RWPE2 (cell line): ENCODE data around the gene LSM10.

Experiments used
- ATAC-seq: fragments of 200-7000 bp; cut with Tn5 transposase; 3 replicates; pipeline ENCODE4 v1.9.1; 2021; ENCODE audit warnings: low read depth
- DNase-seq: peaks from one replicate; pipeline ENCODE4 v3.0.0-alpha.2; 2020; ENCODE audit warnings: low spot score
- H3K27ac ChIP-seq: fragments of 450-650 bp; 2 replicates; pipeline ENCODE4 v1.5.1; 2017; ENCODE audit warnings: mild to moderate bottlenecking; ENCODE audit not compliant: poor library complexity, severe bottlenecking
- H3K27me3 ChIP-seq: fragments of 250-450 bp; sonication (Bioruptor Pico); 2 replicates; pipeline ENCODE4 v1.5.1; 2021; ENCODE audit warnings: mild to moderate bottlenecking, moderate library complexity; ENCODE audit not compliant: insufficient read depth, poor library complexity, severe bottlenecking
- H3K36me3 ChIP-seq: fragments of 250-450 bp; sonication (Bioruptor Pico); 2 replicates; pipeline ENCODE4 v1.5.1; 2020; ENCODE audit warnings: low read depth, mild to moderate bottlenecking, moderate library complexity
- H3K4me1 ChIP-seq: fragments of 250-450 bp; sonication (Bioruptor Pico); 2 replicates; pipeline ENCODE4 v1.5.1; 2021; ENCODE audit warnings: mild to moderate bottlenecking, moderate library complexity; ENCODE audit not compliant: insufficient read depth, poor library complexity, severe bottlenecking
- H3K4me3 ChIP-seq: fragments of 250-450 bp; sonication (Bioruptor Pico); 2 replicates; pipeline ENCODE4 v1.5.1; 2021; ENCODE audit warnings: mild to moderate bottlenecking, moderate library complexity; ENCODE audit not compliant: severe bottlenecking
- H3K9me3 ChIP-seq: fragments of 250-450 bp; sonication (Bioruptor Pico); 2 replicates; pipeline ENCODE4 v1.5.1; 2021; ENCODE audit warnings: mild to moderate bottlenecking, moderate library complexity; ENCODE audit not compliant: severe bottlenecking
- CTCF ChIP-seq: fragments of 450-650 bp; IDR thresholded peaks from one replicate; pipeline ENCODE4 v1.5.1; 2017; ENCODE audit warnings: mild to moderate bottlenecking, moderate library complexity; ENCODE audit not compliant: poor library complexity, severe bottlenecking

Gene LSM10

GRCh38 chr1:36383240-36383639 is 14.5 kb downstream of the LSM10 start:
- Histone ChIP-seq H3K27ac (no peak overlapping the region), H3K4me3 (no peak overlapping the region), H3K27me3 (no peaks in the 10 kb centered on the region), H3K9me3 (no peaks in the 10 kb centered on the region), H3K36me3 (0 out of 2 replicates have a peak, but pooled peaks cover 4% of the 10 kb centered on the region), H3K4me1 (peaks cover 10% of the 10 kb centered on the region)
- DNase-seq (no peak), ATAC-seq (no peak)
- TF ChIP-seq CTCF: no peak

GRCh38 chr1:36382669-36383068 is 15.0 kb downstream of the LSM10 start:
- ATAC-seq (no peak), DNase-seq (no peak)
- Histone ChIP-seq H3K4me3 (no peak overlapping the region), H3K9me3 (no peaks in the 10 kb centered on the region), H3K27me3 (no peaks in the 10 kb centered on the region), H3K36me3 (0 out of 2 replicates have a peak, but pooled peaks cover 4% of the 10 kb centered on the region), H3K4me1 (peaks cover 10% of the 10 kb centered on the region), H3K27ac (no peak overlapping the region)
- TF ChIP-seq CTCF: no peak

- Histone ChIP-seq H3K9me3 (no peaks in the 10 kb centered on the region), H3K27me3 (no peaks in the 10 kb centered on the region), H3K36me3 (0 out of 2 replicates have a peak, but pooled peaks cover 4% of the 10 kb centered on the region), H3K4me1 (peaks cover 6% of the 10 kb centered on the region), H3K27ac (no peak overlapping the region), H3K4me3 (no peak overlapping the region)
- DNase-seq (no peak), ATAC-seq (no peak)
- TF ChIP-seq CTCF: no peak
Measured at GRCh38 chr1:36382231-36382630, 15.5 kb downstream of the LSM10 start.

- Histone ChIP-seq H3K4me3 (no peak overlapping the region), H3K4me1 (no peaks in the 10 kb centered on the region)
- no peak for TF ChIP-seq CTCF
Measured at GRCh38 chr1:36381405-36381804, 16.3 kb downstream of the LSM10 start.

GRCh38 chr1:36380782-36381181 is 16.9 kb downstream of the LSM10 start:
- no peak for TF ChIP-seq CTCF
- Histone ChIP-seq H3K4me3 (no peak overlapping the region), H3K4me1 (no peaks in the 10 kb centered on the region), H3K27me3 (no peaks in the 10 kb centered on the region), H3K27ac (no peak overlapping the region), H3K36me3 (0 out of 2 replicates have a peak, but pooled peaks cover 4% of the 10 kb centered on the region), H3K9me3 (no peaks in the 10 kb centered on the region)
- no peak for DNase-seq
- no peak for ATAC-seq

More at GRCh38 chr1:36381405-36381804, 16.3 kb downstream of the LSM10 start:
- Histone ChIP-seq H3K27me3 (no peaks in the 10 kb centered on the region), H3K9me3 (no peaks in the 10 kb centered on the region), H3K36me3 (0 out of 2 replicates have a peak, but pooled peaks cover 4% of the 10 kb centered on the region), H3K27ac (no peak overlapping the region)
- ATAC-seq (no peak), DNase-seq (no peak)
